NT2/D1 (cell line): ENCODE data around the gene RAB12.

Source experiments
- DNase-seq: peaks from one replicate; pipeline ENCODE4 v3.0.0-alpha.2; 2011; ENCODE audit warnings: low read depth, low spot score
- H3K27me3 ChIP-seq: 2 replicates; pipeline ENCODE4 v1.6.0; 2011; ENCODE audit warnings: mild to moderate bottlenecking; ENCODE audit not compliant: insufficient read length, insufficient read depth
- H3K36me3 ChIP-seq: 2 replicates; pipeline ENCODE4 v1.6.1; 2011; ENCODE audit warnings: mild to moderate bottlenecking, low read length, mixed read lengths; ENCODE audit not compliant: insufficient read depth, insufficient read length
- H3K4me1 ChIP-seq: 2 replicates; pipeline ENCODE4 v1.5.1; 2011; ENCODE audit not compliant: insufficient read depth, insufficient read length
- H3K4me3 ChIP-seq: 2 replicates; pipeline ENCODE4 v1.5.1; 2011; ENCODE audit warnings: low read depth; ENCODE audit not compliant: insufficient read length
- H3K9ac ChIP-seq: 2 replicates; pipeline ENCODE4 v1.6.0; 2011; ENCODE audit warnings: low read depth; ENCODE audit not compliant: insufficient read length
- H3K9me3 ChIP-seq: 2 replicates; pipeline ENCODE4 v1.5.1; 2011; ENCODE audit warnings: mild to moderate bottlenecking, low read length; ENCODE audit not compliant: insufficient read depth
- SUZ12 ChIP-seq: IDR thresholded peaks from 2 replicates; pipeline ENCODE4 v1.6.1; 2011; ENCODE audit not compliant: insufficient read length, insufficient read depth; ENCODE audit errors: extremely low read depth
- YY1 ChIP-seq: IDR thresholded peaks from 2 replicates; pipeline ENCODE4 v1.6.1; 2011; ENCODE audit not compliant: insufficient read length, insufficient read depth
- ZNF274 ChIP-seq: IDR thresholded peaks from 2 replicates; pipeline ENCODE4 v1.6.1; 2011; ENCODE audit warnings: mild to moderate bottlenecking, low read depth, low read length

RAB12 gene

GRCh38 chr18:8605974-8606373 is 3.3 kb upstream of the RAB12 start:
- no peaks in the 10 kb centered on the region for H3K9me3 ChIP-seq
- peaks cover 18% of the 10 kb centered on the region for H3K27me3 ChIP-seq
- no peak overlapping the region for H3K4me3 ChIP-seq
- no peak overlapping the region for H3K9ac ChIP-seq
- no peaks in the 10 kb centered on the region for H3K36me3 ChIP-seq
- TF ChIP-seq YY1 (no peak), ZNF274 (no peak), SUZ12 (no peak)
- DNase-seq = no peak
- no peaks in the 10 kb centered on the region for H3K4me1 ChIP-seq

GRCh38 chr18:8607776-8608742 is 1.2 kb upstream of the RAB12 start:
- H3K4me3 ChIP-seq = peak overlapping the region; percentile 42
- peak overlapping the region; percentile 63 for H3K9ac ChIP-seq
- no peak for DNase-seq
- peaks cover 18% of the 10 kb centered on the region for H3K27me3 ChIP-seq
- H3K36me3 ChIP-seq = peaks cover 13% of the 10 kb centered on the region
- TF ChIP-seq ZNF274 (no peak), SUZ12 (no peak), YY1 (no peak)
- H3K4me1 ChIP-seq = no peaks in the 10 kb centered on the region
- no peaks in the 10 kb centered on the region for H3K9me3 ChIP-seq

- H3K9ac ChIP-seq = peak overlapping the region; percentile 83
- peak overlapping the region; percentile 81 for H3K4me3 ChIP-seq
- H3K4me1 ChIP-seq = peaks cover 1% of the 10 kb centered on the region
- H3K27me3 ChIP-seq = peaks cover 18% of the 10 kb centered on the region
- H3K9me3 ChIP-seq = no peaks in the 10 kb centered on the region
- peaks cover 13% of the 10 kb centered on the region for H3K36me3 ChIP-seq
- TF ChIP-seq YY1 (no peak), ZNF274 (no peak), SUZ12 (no peak)
- no peak for DNase-seq
Measured at GRCh38 chr18:8609659-8610458, 622 bp downstream of the RAB12 start.

- DNase-seq = no peak
- H3K27me3 ChIP-seq = peaks cover 18% of the 10 kb centered on the region
- H3K9ac ChIP-seq = peak overlapping the region; percentile 83
- TF ChIP-seq ZNF274 = no peak
- no peak for TF ChIP-seq SUZ12
- no peak for TF ChIP-seq YY1
- H3K4me1 ChIP-seq = peaks cover 4% of the 10 kb centered on the region
- H3K36me3 ChIP-seq = peaks cover 13% of the 10 kb centered on the region
- H3K9me3 ChIP-seq = no peaks in the 10 kb centered on the region
- H3K4me3 ChIP-seq = peak overlapping the region; percentile 81
Measured at GRCh38 chr18:8610459-8610851, 1.2 kb downstream of the RAB12 start.

DNA sequence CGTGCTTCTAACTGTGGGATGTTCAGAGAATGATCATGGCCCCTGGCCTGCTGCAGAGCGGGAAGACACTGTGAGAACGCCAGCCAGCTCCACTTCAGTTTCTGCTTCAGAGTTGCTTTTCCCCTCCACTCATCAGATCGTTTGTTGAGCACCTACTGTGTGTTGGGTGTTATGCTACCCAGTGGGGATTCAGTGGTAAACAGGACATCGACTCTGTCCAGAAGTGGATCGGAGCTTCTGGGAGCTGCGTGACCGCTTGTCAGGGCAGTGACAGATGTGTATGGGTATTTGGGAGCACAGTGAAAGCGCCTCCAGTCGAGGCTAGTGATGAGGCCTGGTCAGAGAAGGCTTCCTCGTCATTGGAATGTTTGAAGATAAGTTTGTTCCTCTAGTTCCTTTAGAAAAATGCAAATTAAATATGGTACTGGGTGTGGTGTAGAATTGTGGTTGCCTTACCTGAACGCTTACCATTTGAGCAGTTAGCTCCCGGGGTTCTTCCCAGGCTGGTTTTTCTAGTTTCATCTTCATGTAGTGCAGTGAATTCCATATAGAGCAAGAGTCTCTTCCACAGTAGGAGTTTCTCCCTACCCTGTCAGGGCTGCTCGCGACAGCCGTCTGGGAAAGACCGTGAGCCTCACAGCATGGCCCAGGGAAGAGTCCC is 2.8 kb downstream of the RAB12 start:
- DNase-seq = no peak
- peaks cover 18% of the 10 kb centered on the region for H3K27me3 ChIP-seq
- H3K9ac ChIP-seq = no peak overlapping the region
- H3K36me3 ChIP-seq = peaks cover 19% of the 10 kb centered on the region
- peaks cover 4% of the 10 kb centered on the region for H3K4me1 ChIP-seq
- TF ChIP-seq YY1 = no peak
- TF ChIP-seq SUZ12 = no peak
- no peak for TF ChIP-seq ZNF274
- H3K9me3 ChIP-seq = no peaks in the 10 kb centered on the region
- H3K4me3 ChIP-seq = no peak overlapping the region

DNA sequence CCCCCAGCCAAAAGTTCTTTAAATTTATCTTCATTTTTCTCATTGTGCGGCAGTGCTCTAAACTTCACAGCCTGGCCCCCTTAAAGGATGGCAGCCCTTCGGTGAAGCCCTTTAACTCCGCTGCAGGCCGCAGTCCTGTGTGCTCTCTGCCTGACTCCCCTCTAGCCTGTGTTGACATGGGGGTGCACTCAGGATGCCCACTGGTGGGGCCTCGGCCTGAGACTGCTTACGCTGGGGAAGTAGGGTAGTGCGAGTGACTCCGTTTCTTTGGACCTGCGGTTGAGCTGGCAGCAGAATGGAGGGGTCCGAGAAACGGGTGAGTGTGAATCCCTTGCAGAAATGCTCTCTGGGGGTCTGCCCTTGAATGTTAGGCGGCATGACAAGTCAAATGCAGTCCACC is 5.6 kb downstream of the RAB12 start:
- Histone ChIP-seq H3K4me3 (no peak overlapping the region), H3K4me1 (peaks cover 4% of the 10 kb centered on the region)

DNA sequence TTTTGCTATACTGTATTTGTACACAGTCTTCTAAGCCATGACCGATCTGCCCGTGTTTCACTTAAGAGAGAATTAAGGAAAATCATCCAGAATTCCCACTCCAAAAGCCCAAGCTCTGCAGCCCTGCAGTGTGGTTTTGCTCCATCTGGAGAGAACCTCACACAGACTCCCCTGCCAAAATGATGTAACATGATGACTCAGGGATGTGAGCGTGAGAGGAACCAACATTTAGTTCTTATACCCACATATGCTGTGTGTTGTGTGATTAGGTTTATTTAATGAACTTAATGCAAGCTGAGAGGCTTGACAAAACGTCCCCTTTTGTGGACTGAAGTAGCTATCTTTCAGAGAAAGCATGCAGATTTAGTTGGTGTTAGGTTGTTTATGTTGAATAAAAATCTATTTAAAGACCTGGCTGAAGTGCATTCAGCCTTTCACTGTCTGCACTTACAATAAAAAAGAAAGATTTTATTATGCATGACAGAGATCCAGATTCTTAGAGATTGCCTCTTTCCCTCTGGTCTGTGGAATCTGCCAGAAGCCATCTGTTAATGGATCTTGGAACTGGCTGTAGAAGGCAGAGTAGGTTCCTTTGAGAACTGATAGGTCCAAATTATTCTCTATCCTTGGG is 6.3 kb downstream of the RAB12 start:
- Histone ChIP-seq H3K4me1 (peaks cover 4% of the 10 kb centered on the region), H3K9me3 (no peaks in the 10 kb centered on the region), H3K27me3 (no peaks in the 10 kb centered on the region), H3K36me3 (peaks cover 30% of the 10 kb centered on the region), H3K9ac (no peak overlapping the region), H3K4me3 (no peak overlapping the region)
- TF ChIP-seq SUZ12 (no peak), ZNF274 (no peak), YY1 (no peak)
- no peak for DNase-seq

More for the DNA sequence above, 5.6 kb downstream of the RAB12 start:
- Histone ChIP-seq H3K9me3 (no peaks in the 10 kb centered on the region), H3K27me3 (no peaks in the 10 kb centered on the region), H3K36me3 (peaks cover 30% of the 10 kb centered on the region), H3K9ac (no peak overlapping the region)
- TF ChIP-seq YY1 (no peak), SUZ12 (no peak), ZNF274 (no peak)
- DNase-seq = no peak
